GM21447 (cell line): Measurements from ENCODE around the gene TSHZ2.

ENCODE experiments used
- ATAC-seq: cut with Tn5 transposase; IDR thresholded peaks from one replicate; pipeline ENCODE4 v1.9.1; 2021; ENCODE audit not compliant: unreplicated experiment

TSHZ2 gene

DNA sequence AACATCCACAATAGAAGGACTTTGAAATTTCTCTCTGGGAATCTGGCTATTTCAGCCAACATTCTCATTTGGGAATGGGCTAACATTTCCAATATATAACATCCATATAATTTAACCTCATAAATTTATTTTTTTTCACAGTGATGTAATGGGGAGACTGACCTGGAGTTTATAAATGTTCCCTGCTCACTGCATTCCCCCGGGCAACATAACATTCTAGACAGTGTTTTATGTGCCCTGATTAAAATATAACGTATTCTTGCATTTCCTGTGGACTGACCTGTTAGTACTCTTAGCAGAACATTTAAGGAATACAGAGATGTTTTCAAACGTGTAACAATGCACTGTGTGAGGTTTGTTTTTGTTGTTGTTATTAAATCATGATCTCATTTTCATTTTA lies 20.9 kb downstream of the TSHZ2 start:
- no peak for ATAC-seq

DNA sequence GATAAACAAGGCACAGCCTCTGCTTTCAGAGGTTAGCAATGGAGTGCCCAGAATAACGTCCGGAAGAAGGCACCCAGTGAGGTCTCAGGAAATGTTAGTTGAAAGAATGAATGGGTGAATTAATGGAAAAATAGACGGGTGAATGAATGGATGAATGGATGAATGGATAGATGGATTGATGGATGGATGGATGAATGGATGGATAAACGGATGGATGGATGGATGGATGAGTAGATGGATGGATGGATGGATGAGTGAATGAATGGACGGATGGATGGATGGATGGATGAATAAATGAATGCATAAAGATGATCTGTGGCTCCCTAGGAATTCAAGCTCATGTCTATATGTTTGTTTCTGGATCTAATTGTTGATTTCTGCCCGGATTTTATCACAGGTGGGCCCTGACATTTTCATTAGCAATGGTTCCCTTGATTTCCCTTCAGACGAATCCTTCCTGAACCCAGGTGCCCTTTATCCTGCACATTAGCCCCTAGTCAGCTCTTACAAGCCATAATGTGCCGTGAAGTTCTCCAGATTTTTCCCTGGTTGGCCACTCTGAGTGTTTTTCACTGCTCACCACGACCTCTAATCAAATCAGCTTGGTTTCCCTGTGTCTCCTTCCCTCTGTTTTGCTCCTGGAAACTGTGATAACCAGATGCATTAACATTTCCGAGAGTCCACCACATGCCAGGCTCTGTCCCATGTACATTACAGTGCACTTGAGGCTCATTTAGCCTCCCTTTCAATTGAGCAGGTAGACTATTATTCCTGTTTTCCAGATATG lies 22.2 kb downstream of the TSHZ2 start:
- ATAC-seq: no peak

DNA sequence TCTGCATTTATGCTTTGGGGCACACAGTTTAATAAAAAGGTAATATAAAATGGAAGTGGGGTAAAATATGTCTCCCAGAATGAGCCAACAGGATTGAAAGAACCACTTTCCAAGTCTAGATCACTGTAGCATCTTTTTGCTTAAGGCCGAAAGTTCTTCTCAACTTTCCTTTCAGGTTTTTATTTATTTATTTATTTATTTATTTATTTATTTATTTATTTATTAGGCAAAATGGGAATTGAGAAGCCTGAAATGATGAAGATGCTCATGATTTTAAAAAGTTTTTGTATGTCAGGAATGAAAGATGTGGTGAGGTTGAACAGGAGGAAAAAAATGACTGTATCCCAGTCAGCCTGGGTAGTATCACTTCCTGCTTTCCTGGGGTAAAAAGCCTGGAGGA lies 24.0 kb downstream of the TSHZ2 start:
- no peak for ATAC-seq

DNA sequence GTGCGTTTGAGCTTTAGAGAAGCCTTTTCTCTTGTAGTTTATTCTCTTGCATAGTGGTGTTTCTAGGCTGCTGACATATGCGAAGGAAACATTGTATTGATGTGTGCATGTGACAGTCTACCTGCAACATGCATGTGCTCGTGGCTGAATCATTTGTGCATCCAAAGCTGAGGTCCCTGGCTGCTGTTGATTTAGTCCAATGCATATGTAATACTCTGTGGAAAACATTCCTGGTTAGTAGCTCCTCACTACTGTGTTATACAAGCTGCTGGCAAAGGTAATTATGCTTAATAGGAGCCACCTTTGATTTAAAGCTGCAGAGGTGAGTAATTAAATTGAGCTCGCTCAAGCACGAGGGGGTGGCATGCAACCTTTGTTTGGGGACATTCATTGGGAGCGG lies 24.5 kb downstream of the TSHZ2 start:
- ATAC-seq: no peak

DNA sequence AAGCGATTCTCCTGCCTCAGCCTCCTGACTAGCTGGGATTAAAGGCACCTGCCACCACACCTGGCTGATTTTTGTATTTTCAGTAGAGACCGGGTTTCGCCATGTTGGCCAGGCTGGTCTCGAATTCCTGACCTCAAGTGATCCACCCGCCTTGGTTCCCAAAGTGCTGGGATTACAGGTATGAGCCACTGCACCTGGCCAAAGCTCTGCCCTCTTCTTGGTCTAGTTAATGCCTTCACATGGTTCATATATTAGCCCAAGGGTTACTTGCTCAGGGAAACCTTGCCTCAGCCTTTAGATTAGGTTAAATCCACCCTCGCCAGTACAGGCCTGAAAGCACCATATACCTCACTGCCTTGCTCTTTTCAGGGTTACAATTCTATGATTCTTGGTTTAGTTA lies 26.1 kb downstream of the TSHZ2 start:
- ATAC-seq: no peak

DNA sequence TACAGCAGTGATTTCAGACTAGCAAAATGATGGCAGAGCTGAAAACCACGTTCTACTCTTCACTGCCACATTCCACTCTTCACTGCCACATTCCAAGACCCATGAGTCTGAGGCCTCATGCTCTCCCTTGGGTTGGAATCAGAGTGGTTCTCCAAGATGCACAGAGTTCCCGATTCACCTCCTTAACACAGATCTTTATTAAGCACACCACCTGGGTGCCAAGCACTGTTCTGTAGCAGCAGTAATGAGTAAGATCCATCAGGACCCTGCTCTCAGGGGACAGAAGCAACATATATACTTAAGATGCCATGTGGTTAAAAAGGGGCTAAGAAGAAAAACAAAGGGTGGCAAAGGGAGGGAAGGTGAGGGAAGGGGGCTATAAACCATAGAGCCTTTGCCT lies 26.9 kb downstream of the TSHZ2 start:
- no peak for ATAC-seq

DNA sequence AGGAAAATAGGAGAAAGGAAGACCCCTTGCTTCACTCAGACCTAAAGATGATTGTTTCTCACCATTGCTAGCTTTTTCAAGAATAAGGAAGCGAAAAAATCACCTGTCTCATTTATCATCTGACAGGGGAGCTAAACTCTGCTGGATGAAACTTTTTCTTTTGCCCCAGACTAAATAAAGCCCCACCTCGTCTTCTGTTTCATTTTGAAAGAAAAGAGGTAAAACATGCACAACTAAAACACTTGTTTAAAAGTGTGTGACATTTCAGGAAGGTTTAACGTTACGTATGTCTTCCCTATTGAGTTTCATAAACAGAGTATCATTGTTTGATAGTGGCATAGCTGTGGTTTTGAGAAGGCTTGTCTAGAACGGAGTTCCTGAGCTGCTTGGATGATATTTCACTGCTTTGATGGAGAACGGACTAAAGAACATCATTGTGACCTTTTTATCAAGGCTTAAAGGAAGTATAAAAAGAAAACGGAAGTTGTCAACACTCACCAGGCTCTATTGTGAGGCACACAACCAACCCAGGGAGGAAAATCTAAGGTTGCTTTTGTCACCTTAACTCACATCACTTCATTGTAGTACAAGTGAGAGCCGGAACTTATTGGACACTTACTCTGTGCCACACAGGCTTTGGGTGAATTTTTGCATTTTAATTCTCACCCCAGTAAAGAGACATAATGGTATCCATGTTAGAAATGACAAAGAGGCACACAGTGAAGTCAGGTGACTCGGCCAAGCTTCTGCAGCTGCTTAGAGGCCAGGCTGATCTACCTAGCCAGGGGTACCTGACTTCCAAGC lies 29.5 kb downstream of the TSHZ2 start:
- peak; percentile 74 for ATAC-seq

DNA sequence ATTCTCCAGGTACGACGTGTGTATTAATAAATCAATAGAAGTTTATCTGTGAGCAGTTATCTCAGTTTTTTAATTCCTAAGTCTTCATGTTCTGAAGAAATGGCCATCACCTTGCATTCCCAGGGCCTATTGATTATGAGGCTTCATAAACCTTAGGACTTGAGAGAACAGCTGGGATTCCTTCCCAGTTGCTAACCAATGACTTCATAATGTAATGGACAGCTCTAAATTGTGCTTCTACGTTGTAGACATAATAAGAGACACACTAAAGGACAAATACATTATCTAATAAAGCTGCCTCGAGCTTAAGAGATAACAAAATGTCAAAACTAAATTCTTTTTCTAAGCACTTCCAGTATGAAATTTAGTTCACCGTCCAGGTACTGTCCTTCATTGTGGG lies 30.6 kb downstream of the TSHZ2 start:
- ATAC-seq: no peak

DNA sequence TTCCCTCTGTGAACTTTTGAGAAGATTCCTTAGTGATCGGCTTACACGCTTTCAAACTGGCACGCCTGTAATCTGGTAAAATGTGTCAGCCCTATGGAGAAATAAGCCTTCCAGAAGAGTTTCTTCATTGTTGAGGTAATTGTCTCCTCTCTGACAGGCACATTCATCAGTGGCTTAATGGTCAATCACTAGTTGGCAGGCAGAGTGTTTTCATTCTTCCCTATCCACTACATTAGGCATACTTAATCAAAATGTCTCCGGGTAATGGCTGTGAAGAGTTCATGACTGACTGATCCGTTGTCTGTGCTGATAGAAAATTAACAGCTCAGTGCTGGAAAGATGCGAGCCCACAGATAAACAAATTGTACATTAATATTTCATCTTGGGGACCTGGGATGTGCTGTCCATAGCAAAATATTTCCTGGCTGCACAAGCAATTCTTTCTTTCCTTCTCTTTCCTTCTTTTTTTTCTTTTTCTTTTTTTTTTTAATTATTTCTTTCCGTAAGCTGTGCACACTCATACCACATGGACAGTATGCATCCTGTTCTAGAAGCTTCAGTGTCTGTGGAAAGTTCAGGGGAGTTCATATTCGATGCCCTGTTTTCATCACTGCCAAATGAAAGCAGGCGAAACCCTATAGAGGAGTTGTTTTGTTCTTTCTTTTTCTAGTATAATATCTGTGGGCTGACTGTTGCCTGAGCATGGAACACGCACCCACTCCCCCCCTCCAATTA lies 31.4 kb downstream of the TSHZ2 start:
- ATAC-seq: no peak

DNA sequence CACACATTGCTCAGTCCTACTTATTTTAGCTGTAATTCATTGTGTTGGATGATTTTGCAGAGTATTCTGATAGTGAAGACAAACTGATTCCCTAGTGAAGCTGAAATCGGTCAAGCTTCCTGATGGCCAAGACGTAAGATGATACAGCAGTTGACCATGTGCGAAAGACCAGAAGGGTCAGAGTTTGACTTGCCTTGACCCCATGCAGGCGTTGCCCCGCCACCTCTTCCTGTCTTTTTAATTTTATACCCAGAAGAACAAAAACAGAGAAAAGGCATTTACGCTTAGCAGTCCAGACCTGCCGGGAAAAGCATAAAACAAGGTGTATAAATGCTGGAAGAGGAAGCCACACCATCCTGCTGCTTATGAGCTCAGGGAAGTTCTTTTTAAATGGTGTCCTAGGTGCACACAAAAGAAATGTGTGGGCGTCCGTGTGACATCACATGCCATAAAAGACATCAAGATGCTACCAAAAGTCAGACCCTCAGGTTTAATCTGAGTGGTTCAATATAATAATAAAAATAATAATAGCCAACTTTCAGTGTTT lies 32.2 kb downstream of the TSHZ2 start:
- no peak for ATAC-seq

DNA sequence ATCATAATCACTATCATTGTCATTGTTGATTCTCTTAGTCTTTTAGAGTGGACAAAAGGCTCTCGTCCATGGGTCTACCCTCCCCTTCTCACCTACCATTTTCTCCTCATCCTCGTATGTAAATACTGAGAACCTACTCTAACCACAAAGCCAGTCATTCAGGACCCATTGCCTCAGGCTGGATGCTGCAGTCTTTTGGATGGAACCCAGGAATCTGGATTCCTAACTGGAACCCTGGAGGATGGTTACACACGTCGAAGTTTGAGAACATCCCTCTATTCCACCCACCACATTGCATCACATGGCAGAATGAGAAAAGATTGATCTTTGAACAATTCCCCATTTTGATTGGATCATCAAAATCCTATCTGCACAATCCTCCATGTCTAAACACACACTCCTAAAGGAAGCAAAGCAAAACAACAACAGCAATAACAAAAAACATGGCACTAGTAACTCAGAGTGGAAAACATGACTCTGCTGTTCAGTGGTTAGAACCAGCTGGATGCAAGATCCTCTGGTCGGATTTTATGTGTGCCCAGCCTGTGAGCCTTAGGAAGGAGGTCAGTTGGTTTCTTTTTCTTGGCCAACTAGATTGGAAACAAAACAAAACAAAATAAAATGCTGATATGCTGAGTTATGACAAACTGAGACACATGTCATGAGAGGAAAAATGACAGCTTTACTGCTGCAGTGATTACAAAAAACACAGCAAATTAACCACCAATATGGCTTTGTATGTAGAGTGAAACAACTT lies 38.0 kb downstream of the TSHZ2 start:
- no peak for ATAC-seq

DNA sequence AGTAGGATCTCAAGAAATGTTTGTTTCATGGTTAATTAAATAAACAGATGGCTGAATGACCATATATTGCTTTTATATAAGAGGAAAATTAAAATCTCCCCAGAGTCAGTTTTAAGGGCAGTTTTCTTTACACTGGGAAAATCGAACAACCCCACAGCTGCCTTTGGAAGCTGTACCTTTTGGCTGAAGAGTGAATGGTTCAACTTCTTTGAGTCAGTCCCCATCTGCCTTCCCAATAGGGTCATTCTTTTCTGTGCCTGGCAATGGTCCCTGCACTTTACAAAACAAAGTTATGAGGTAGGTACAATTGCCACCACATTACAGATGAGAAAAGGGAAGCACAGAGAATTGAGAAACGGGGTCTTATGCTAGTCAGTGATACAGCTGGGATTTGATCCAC lies 39.5 kb downstream of the TSHZ2 start:
- no peak for ATAC-seq

DNA sequence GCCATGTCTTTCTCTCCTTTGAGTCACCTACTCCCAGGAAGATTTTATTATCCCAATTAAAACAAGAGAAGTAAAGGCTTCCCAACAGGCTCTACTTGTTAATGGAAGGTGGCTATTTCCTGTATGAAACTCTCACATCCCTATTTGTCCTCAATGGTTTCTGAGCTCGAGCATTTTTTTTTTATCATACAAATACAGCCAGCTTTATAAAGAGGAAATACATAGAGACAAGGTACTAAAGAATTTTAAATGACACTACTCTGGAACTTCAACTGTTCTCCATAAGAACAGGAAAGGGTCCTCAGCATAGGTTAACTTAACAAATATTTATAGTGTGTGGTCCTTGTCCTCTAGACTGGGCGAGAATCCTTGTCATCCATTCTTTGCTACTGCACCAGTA lies 41.0 kb downstream of the TSHZ2 start:
- ATAC-seq: no peak

DNA sequence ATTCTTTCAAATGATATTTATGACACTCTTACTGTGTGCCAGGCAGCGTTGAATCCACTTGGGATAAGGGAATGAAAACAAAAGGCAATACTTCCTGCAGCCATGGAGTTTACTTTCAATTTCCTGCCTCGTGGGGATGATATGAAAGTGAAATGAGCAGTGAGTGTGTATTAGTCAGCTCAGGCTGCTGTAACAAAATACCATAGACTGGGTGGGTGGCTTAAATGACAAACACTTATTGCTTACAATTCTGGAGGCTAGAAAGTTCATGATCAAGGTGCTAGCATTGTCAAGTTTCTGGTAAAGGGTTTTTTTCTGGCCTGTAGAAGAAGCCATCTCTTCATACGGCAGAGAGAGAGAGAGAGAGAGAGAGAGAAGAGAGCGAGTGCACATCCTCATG lies 41.7 kb downstream of the TSHZ2 start:
- ATAC-seq: no peak

DNA sequence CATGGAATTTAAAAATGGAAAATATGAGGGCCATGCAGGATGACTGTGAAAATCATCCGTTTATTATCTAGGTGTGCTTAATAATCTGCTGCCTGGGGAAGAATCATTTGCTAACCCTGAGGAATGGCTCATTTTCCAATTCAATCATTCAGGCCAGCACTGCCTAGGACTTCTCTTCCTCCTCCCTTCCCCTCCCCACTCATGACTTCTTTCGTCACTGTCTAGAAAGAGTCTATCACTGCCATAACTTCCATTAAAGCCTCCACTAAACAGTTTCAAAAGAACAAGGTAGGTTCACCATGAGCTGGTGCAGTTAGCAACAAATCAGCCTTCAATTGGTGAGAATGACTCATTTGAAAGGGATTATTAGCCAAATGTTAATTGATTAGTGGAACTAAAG lies 43.9 kb downstream of the TSHZ2 start:
- ATAC-seq: no peak

DNA sequence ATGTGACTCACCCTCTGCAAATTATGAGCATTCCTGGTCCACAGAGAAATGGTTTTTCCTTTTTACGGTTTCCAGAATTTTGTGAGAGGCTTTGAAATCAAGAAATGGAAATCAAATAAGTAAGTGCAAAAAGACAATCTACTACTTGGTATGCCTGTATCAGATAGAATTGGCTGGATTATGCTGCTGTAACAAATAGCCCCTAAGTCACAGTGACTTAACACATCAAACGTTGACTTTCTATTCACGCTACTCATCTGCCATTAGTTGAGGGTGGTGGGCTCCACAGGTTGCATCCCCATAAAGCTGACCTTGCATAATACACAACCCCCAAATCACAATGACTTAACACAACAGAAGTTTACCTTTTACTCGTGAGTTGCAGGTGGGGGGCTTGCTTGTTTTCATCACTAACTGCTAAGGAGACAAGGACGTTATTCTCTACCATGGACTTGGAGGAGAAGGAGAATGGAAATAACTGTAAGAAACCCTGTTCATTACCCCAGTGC lies 44.4 kb downstream of the TSHZ2 start:
- no peak for ATAC-seq

DNA sequence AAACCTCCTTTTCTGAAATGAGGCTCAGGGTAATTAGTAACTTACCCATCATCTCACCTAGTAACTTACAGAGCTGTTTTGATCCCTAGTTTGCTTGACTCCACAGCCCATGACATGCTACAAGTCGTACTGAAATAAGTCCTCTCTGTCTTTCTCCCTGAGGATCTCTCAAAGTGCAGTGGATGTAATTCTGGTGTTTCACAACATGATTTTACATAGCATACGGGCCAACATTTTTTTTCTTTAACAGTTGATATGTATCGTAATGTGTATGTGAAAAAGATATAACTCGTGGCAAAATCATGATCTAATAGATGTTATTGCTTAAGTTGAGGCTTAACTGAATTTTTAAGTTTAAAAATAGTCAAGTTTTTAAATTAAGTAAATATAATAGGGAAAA lies 45.0 kb downstream of the TSHZ2 start:
- ATAC-seq: no peak

DNA sequence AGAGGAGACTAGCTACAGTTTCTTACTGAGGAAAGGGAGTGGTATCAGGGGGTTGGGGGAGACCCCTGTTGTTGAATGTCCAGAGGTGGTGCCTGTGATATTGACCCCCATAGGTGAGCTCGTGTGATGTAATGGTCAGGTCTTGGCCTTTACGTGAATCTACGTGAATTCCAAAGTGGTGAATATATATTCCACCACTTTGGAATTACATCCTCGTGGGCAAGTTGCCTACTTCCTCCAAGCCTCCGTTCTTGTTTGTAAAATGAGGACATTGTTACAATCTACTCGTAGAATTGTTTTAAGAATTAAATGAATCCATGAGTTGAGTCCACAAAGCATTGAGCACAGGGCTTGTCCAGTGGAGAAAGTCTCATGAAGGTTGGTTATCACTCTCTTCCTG lies 47.3 kb downstream of the TSHZ2 start:
- no peak for ATAC-seq

DNA sequence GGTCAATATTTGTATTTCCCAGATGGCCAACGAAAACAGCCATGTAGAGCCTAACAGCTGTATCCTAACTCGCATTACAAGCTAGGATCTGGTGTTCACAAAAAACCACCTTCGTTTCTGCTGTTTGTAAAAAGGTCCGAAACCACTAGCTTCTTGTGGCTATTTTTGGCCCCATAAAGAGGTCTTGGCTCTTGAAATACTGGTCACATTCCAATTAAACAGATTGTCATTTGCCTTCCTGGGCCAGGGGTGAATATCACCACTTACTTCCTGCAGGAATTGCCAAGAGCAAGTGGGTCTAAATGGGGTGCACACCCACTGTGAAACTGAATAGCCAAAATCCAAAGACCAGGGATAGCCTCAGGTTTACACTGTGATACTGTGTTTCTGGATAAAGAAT lies 48.2 kb downstream of the TSHZ2 start:
- ATAC-seq: no peak

DNA sequence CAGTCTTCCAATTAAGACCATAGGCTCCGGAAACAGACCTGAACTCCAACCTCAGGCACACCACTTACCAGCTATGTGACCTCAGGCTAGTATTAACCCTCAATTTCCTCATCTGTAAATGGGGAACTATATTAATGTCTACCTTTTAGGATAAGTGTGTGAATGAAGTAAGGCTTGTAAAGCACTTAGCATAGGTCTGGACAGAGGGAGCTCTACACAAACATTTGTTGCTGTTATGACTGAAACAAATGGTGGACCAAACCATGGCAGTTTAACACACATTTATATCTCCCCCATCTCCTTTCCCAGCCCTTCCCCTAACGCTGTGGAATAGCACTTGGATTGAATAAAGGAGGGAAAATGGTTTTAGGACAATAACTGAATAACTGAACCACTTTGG lies 48.7 kb downstream of the TSHZ2 start:
- ATAC-seq: no peak

DNA sequence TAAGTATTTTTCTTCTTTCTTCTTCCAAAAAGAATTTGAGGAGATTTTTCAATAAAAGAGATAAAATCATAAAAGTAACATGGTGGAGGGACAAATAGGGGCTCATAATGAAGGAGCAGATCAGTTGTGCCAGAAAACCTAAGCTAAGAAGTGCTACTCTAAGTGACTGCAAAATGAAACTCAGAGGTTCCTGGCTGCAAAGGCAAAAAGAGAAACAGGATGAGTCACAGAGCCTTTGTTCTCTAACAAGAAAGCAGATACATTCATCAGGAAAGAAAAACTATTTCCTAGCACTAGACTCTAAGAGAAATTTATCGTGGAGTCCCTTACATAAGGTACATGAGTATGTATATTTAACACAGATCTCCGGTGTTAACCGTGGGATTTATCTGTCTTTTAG lies 49.8 kb downstream of the TSHZ2 start:
- ATAC-seq: no peak
